ENCODE results near the gene TNFAIP3.

Gene TNFAIP3

GRCh38 chr6:137866200-137866913 is 702 bp upstream of the TNFAIP3 start:
- DNase-seq, result no peak

DNA sequence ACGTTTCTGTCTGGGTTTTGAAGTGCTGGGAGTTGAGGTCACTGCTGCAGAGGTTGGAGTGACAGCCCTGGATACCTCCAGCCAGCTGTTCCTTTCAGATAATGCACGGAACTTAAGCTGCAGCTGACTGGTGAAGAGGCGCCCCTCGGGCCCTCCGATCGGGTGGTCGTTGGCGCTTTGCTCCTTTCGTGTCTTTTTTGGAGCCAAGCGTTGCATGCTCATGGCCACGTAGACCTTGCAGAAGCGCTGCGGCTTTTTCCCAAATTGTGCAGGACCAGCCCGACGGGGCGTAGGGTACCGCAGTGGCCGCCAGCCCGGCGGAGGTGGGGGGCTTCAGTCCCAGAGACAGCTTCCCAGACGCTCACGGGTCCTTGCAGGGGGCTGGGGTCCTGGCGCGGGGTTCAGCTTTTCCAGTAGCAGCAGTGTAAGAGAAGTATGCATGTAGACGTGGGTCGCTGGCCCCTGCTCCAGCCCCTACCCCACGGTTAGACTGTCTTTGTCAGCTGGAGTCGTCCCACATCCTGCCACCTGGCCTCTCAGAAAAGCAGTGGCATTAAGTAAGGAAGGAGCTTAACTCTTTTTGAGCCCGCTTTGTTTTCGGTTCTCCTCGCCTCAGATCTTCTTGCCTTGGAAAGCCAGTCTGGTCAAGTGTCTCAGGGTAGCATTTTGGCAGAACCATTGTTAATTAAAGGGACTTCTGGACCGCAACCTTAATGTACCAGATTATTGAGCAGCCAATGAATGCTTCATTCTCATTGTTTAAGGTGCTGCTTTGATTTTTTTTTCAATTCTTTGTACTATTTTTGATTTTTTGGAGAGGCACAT is 838 bp downstream of the TNFAIP3 start:
- DNase-seq, result peak; percentile 13 to 25

- no peak for DNase-seq
These were observed 1.9 kb downstream of the TNFAIP3 start for GRCh38 chr6:137868721-137869548.

GRCh38 chr6:137869549-137870307 is 2.7 kb downstream of the TNFAIP3 start:
- DNase-seq, result no peak

DNA sequence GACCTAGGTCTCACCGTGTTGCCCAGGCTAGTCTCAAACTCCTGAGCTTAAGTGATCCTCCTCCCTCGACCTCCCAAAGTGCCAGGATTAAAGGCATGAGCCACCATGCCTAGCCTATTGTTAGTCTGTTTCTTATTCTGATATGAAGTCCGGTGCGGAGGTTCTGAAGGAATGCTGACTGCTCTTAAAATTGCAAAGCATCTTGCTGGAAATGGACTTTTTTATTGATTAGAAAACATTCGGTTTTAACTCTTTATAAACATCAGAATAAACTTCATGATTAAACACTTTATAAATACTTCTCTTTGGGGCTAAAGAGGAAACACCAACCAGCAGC is 3.2 kb downstream of the TNFAIP3 start:
- peak in 1 of 2 experiments; percentile 38 for DNase-seq

DNA sequence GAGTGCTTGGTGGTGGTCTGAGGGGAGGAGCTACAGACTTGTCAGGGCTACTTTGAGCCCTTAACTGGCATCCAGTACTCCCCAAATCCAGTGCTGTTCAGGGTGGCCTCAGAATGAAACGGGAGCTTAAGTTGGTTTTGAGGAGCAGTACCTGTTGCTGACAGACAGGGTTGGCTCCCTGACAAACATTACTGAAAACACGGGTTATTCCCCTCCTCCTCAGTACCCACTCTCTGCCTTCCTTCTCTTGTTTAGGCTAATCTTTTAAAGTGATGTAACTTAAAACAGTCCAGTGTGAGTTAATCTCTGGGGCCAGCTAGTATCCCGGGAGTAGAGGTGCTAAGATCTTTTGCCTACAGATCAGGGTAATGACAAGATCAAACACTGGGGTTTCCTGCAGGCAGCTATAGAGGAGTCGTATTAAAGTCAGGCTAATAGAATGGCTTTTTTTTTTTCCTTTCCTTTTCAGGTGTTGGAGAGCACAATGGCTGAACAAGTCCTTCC is 3.7 kb downstream of the TNFAIP3 start:
- DNase-seq, result peak; percentile 38 to 43

- no peak for DNase-seq
These were observed 4.2 kb downstream of the TNFAIP3 start for GRCh38 chr6:137871291-137871690.

- DNase-seq, result peak; percentile 10 to 23
These were observed 4.9 kb downstream of the TNFAIP3 start for GRCh38 chr6:137871831-137872454.

GRCh38 chr6:137872581-137873115 is 5.6 kb downstream of the TNFAIP3 start:
- no peak for DNase-seq

DNA sequence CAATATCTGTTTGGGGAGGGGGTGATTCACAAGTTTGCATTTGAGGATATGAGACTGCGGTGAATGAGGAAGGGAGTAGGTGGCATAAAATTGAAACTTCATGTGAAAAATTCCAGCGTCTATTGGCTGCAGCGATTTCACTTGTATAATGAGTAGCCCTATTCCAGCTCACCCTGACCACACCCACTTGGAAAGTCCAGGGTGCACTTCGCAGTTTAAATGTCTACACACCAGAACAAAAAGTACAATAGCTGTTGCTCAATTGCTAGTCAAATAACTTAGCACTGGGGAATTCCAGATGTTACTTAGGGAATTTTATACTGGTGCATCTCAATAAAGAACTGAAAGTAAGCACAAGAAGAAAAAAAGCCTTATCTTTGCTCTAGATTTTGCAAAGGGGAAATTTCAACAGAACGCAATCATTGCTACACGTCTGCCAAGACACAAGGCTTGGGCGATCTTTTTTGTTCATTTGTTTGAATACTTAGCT is 6.3 kb downstream of the TNFAIP3 start:
- peak; percentile 67 to 81 for DNase-seq

DNA sequence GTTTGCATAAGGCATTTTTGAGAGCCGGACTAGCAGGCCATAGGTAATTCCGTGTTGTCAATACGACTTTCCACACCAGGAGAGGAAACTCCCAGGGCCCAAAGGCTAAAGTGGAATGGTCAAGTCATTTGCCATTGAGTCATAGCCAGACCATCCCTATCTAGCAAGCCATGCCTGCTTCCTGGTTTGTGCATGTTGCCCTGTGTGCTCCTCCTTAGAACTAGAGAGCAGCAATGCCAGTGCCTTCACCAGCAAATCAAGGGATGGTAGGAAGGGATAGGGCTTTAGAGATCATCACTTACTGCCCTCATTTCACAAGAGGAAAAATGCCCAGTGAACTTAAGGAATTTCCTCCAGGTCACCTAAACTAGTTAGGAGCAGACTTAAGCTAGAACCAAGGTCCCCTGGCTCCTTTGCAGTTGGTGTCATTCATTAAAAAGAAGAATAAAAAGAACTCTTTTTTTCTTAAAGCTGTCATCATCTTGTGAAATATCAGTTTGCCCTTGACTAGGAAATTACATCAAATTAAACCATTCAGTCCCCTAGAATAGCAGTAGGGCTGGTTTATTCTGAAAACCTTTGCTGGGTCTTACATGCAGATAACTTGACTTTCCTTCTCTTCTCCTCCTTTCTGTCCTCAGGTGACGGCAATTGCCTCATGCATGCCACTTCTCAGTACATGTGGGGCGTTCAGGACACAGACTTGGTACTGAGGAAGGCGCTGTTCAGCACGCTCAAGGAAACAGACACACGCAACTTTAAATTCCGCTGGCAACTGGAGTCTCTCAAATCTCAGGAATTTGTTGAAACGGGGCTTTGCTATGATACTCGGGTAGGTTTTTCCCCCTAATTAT is 7.4 kb downstream of the TNFAIP3 start:
- DNase-seq, result peak; percentile 6 to 33

GRCh38 chr6:137875058-137875520 is 8.0 kb downstream of the TNFAIP3 start:
- no peak for DNase-seq

GRCh38 chr6:137875606-137876005 is 8.5 kb downstream of the TNFAIP3 start:
- no peak for DNase-seq

DNA sequence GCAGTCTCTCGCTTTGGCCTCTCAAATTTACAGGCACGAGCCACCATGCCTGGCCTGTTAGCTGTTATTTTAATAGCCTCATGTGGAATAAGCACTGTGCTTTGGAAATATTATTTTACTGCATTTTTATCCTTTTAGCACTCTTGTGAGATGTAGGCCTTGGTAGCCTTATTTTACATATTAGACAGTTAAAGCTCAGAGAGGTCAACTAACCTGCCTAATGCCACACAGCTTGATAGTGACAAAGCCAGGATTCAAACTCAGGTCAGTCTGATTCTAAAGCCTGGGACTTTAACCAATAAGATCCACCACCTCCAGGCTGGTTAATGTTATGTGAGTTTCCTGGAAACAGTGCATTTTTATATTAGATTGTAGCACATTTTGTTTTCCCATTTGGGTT is 9.5 kb downstream of the TNFAIP3 start:
- DNase-seq, result no peak

GRCh38 chr6:137877113-137877512 is 10.1 kb downstream of the TNFAIP3 start:
- DNase-seq, result no peak

- no peak for DNase-seq
These were observed 10.5 kb downstream of the TNFAIP3 start for GRCh38 chr6:137877606-137878005.

DNA sequence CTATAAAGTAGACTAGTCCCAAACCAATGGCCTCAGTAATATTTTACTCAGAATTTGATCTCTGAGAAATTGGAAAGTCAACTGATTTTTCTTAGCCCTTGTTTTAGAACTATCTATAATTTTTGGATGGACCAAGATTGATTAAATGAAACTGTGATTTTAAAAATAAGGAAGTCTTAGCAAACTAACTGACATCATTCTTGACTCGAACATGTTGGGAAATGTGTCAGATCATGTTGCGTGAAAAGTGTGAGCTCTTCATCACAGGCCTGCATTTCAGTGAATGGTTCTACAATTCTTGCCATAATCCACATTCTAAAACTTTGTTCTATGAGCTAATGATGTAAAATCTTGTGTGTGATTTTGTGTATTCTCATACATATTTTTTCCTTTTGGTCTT is 11.0 kb downstream of the TNFAIP3 start:
- peak; percentile 14 to 15 for DNase-seq

GRCh38 chr6:137878486-137879285 is 11.6 kb downstream of the TNFAIP3 start:
- no peak for DNase-seq

DNA sequence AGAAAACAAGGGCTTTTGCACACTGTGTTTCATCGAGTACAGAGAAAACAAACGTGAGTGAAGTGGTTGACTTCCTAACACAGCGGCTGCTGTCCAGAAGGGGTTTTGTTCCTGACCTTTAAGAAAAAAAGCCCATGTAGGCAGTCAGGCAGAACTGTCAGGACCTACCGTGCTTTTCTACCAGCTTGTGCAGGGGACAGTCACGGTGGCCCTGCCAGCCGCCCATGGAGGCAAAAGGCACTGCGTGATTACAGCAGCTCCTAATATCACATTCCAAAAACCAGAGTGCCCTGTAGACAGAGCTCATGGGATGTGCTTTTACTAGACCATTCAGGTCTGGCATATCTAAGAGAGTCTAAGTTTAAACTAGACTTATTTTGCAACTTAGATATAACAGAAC is 12.2 kb downstream of the TNFAIP3 start:
- no peak for DNase-seq

All from AML-193 (cell line).